ENCODE results near the gene RNF166.
"Not testable (repeated sequence)": the region's sequence is repeated elsewhere in the genome, so short reads cannot be mapped to it uniquely, and the experiment has no call there.

RNF166 gene

DNA sequence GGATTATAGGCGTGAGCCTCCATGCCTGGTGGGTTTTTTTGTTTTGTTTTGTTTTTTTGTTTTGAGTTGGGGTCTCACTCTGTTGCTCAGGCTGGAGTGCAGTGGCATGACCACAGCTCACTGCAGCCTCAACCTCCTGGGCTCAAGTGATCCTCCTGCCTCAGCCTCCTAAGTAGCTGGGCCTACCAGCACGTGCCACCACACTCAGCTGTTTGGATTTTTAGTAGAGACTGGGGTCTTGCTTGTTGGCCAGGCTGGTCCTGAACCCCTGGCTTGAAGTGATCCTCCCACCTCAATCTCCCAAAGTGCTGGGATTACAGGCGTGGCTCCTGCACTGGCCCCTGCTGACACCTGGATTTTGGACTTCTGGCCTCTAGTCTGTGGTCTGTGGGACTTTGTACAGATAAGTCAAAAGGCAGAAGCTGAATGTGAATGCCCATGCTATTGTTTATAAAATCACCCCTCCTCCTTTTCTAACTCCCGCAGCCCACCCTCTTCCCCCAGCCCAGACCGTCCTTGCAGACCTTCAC, 25.6 kb downstream of the RNF166 start:
- DNase-seq, result no peak

GRCh38 chr16:88678224-88678979, 27.8 kb downstream of the RNF166 start:
- DNase-seq, result no peak

DNA sequence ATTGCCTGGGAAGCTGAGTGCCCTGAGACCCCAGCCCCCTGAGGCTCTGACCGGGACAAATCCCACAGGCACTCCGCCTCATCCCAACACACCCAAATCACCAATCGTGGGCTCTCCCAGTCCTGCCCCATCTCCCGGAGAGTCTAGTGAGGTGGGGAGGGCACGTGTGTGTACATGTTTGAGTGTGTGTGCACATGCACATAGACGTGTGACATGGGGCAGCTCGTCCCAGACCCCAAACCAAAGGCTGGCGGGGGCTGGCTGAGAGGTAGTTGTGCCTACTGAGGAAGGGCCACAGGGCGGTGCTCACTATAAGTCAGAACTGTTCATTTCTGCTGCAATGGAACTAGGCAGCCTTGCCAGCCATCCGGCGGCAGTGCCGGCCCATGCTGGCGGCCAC, 28.5 kb downstream of the RNF166 start:
- DNase-seq, result no peak

DNA sequence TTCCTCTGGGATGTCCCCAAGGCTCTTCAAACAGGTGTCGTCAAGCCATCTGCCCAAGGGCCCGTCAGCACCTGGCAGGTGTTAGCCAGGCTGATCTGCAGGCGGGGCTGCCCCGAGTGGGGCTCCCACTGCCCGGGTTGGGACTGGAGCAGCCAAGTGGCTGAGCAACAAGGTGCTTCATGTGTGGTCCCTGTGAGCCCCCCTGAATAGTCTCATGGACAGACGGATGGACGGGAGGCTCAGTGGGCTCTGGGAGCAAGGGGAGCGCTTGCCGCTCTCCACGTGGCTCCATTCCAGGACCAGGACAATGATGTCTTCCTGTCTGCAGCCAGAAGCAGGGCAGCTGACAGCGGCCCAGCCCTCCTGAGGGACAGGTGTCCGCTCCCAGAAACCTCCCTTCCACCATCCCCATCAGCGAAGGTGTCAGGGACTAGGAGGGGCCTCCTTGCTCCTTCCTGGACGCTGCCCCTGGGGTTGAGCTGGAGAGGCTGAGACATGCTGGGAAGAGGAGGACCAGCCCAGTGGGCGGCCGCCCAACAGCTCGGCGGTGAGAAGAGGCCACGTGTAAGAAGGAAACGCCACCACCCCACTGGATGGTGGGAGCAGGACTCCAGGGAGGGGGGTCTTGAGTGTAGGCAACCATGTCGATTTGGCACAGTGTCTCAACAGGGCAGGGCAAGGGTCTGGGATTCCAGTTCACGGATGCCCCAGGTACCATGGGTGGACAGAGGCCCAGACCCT, 29.5 kb downstream of the RNF166 start:
- DNase-seq, result no peak

- DNase-seq, result no peak
Measured at GRCh38 chr16:88673716-88674379, 32.4 kb downstream of the RNF166 start.

- DNase-seq, result no peak
Measured at GRCh38 chr16:88672776-88673175, 33.4 kb downstream of the RNF166 start.

- no peak for DNase-seq
Measured at GRCh38 chr16:88671806-88672205, 34.4 kb downstream of the RNF166 start.

DNA sequence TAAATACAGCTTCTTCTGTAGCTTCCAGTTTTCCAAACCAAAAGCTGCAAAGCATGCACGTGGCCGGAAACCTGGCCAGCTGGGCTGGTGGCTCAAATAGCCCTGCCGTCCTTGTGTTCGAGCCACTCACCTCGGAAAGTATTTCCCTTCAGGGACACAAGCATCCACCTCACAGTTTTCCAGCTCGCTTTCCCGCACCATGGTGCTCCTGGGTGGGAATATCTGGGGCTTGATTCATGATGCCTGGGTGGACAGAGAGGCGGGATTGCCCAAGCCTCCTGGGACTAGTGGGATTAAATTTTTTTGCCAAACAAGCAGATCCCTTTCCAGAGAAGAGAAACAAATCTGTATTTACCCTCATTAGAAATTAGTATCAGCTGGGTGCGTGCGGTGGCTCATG, 36.2 kb downstream of the RNF166 start:
- DNase-seq, result no peak

DNA sequence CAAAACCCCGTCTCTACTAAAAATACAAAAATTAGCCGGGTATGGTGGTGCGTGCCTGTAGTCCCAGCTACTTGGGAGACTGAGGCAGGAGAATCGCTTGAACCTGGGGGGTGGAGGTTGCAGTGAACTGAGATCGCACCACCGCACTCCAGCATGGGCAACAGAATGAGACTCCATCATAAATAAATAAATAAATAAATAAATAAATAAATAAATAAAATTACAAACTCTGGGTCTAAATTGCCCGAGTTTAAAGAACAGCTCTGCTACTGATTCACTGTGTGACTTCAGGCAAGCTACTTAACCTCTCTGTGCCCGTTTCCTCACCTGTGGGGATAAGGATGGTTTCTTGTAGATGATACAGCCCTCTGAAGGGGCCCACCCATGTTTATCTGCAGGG, 36.7 kb downstream of the RNF166 start:
- not testable (repeated sequence) for DNase-seq

GRCh38 chr16:88667461-88667860, 38.7 kb downstream of the RNF166 start:
- DNase-seq, result no peak

DNA sequence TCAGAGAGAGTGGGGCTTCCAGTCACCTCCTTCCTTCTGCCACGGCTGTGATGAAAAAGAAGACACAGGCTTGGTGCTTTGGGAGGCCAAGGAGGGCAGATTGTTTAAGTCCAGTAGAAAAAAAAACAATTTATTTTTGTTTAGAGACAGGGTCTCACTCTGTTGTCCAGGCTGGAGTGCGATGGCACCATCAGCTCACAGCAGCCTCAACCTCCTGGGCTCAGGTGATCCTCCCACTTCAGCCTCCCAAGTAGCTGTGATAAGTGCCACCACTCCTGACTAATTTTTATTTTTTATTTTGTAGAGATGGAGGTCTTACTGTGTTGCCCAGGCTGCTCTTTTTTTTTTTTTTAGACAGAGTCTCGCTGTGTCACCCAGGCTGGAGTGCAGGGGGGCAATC, 40.6 kb downstream of the RNF166 start:
- no peak for DNase-seq

GRCh38 chr16:88665148-88665547, 41.1 kb downstream of the RNF166 start:
- DNase-seq, result no peak

DNA sequence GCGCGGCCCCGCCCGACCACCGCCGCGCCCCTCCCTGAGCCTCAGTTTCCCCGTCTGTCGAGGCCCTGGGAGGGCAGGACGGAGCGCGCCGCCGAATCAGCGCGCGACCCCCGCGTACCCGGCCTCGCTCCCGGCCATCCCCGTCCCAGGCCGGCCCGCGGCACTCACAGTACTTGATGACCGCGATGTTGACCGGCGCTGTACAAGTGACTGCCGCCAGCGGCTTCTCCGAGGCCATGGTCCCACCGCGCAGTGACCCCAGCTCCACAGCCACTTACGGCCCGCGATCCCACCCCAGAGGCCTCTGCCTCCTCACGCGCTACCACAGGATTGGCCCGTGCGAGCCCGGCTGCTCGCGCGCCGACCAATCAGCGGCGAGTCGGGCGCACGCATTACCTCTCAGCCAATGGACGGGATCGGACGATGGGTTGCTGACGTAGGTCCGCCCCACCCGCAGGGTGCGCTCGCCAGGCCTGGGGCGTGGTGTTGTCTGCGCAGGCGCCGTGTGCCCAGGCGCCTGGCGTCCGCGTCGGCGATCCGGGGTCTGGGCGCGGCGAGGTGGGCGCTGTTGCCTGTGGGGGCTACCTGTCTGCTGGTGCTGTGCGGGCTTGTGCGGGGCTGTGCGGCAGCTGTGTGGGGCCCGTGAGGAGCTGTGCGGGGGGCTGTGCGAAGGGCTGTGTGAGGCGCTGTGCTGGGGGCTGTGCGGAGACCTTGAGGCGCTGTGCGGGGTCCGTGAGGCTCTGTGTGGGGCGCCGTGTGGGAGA, 43.2 kb downstream of the RNF166 start, which contains the start of gene MVD:
MVD (minus strand) TSS at position 249 of the 764 bp plus-strand sequence; CDS start at position 238, 11 bp downstream.
- DNase-seq, result peak; percentile 85 to 99 (median 96)

DNA sequence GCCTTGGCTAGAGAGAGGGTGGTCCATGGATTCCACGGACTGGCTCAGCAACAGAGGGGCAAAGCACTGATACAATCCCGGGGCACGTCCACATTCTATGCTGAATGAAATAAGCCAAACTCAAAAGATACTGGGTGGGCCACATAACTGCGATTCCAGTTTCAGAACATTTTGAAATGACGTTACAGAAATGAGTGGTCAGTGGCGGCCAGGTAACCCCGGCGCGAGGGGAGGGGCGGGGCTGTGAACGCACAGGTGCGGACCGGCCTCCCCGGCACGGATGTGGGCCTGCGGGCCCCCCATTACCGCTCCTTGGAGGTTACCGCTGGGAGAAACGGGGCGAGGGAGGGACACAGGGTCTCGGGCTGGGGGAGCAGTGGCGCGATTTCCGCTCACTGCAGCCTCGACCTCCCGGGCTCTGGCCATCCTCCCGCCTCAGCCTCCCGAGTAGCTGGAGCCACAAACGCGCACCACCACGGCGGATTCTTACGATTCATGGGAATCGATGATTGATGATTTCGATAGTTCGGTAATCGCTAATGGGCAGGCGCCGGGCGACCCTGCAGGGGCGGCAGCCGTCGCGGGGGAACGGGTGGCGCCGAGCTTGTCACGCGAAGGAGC, 43.9 kb downstream of the RNF166 start:
- DNase-seq, result peak in 1 of 56 donors; percentile 48

DNA sequence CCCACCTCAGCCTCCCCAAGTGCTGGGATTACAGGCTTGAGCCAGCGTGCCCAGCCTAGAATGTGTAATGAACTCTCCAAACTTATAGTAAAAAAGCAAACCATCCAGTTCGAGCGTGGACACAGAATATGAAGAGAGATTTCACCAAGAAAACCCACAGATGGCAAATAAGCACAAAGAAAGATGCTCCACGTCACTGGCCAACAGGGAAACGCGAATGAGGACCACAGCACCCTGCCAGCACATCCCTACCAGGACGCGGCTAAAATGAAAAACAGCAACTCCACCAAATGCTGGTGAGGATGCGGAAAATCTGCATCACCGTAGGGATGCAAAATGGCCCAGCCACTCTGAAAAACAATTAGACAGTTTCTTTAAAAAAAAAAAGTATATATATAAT, 44.7 kb downstream of the RNF166 start:
- no peak for DNase-seq

DNA sequence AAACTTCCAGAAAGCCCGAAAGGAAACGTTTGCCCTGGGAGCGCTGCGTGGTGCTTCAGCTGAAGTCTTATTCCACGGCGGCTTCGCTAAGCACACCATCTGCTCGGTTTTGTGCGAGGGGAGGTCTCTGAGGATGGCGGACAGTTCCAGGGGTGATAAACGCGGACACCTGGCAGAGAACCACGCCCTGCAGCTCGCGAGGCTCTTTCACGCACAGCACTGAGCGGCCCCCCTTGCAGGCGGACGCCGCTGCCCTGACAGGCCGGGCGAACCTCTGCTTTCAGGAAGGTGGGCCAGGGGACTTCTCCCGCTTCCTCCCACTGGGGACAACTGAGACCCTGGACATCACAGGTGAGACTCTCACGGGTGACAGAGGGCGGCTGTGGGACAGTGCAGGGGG, 47.0 kb downstream of the RNF166 start:
- no peak for DNase-seq

DNA sequence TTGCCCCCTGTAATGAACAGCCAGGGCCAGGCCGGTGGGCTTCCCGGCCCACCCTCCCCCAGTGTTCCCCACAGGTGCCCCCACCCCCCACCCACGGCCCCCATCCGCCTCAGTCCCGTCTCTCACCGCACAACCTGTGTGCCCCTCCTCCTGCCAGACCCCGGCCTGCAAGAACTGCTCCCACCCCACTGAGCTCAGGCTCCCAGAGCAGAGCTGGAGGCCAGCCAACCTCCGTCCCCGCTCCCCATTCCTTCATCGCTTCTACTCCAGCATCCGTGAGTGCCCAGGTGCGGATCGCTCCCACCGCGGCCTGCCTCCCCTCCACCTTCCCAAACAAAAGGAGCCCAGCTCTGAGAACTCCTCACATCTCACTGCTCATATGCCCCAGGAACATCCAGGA, 47.5 kb downstream of the RNF166 start:
- DNase-seq, result no peak

GRCh38 chr16:88657371-88657770, 48.8 kb downstream of the RNF166 start:
- DNase-seq, result no peak

- DNase-seq, result no peak
Measured at GRCh38 chr16:88656291-88656980, 49.8 kb downstream of the RNF166 start.

GRCh38 chr16:88655733-88656281, 50.4 kb downstream of the RNF166 start:
- DNase-seq, result no peak
